GM18508 (cell line): ENCODE results near the gene CRAMP1.
"Not testable (repeated sequence)": the region's sequence is repeated elsewhere in the genome, so short reads cannot be mapped to it uniquely, and the experiment has no call there.

Experiments used
- ATAC-seq: cut with Tn5 transposase; IDR thresholded peaks from one replicate; pipeline ENCODE4 v1.9.1; 2021; ENCODE audit warnings: moderate number of reproducible peaks; ENCODE audit not compliant: insufficient read depth, unreplicated experiment

Gene CRAMP1

GRCh38 chr16:1612320-1613111, at the start of gene CRAMP1:
Gene CRAMP1 (plus strand): TSS chr16:1612360. CDS start chr16:1614640, 2,280 bp downstream.
- ATAC-seq: no peak

DNA sequence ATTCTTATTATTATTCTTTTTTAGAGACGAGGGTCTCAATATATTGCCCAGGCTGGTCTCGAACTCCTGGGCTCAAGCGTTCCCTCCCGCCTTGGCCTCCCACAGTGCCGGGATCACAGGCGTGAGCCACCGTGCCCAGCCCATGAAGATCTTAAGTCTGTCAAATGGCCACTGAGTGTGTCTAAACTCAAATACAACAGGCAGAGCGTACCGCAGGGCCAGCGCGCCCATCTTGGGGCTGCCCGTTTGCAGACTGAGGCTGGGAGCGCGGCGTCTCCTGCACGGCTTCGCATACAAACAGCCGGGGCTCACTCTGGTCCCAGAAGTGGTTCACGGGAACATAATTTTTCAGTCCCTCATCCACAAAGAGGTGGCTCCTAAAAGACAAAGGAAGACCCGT, 48.4 kb upstream of the CRAMP1 start:
- ATAC-seq: no peak

DNA sequence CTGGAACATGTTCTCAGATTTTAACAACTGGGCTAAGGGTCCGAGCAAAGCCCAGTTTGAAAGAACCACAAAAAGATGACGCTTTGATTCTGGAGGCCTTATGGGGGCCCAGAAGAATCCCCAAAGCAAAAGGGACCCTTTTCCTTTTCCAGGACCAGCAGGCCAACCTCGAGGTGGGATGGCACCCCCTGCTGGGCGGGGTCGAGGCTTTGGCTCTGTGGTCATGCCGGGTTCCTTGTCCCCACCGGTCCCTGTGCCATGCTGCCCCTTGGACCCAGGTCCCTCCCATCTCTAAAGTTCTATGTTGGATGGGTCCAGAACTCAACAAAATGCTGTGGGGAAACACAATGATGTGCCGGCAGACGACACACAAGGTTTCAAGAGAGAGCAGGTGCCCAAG, 47.8 kb upstream of the CRAMP1 start:
- ATAC-seq: no peak

DNA sequence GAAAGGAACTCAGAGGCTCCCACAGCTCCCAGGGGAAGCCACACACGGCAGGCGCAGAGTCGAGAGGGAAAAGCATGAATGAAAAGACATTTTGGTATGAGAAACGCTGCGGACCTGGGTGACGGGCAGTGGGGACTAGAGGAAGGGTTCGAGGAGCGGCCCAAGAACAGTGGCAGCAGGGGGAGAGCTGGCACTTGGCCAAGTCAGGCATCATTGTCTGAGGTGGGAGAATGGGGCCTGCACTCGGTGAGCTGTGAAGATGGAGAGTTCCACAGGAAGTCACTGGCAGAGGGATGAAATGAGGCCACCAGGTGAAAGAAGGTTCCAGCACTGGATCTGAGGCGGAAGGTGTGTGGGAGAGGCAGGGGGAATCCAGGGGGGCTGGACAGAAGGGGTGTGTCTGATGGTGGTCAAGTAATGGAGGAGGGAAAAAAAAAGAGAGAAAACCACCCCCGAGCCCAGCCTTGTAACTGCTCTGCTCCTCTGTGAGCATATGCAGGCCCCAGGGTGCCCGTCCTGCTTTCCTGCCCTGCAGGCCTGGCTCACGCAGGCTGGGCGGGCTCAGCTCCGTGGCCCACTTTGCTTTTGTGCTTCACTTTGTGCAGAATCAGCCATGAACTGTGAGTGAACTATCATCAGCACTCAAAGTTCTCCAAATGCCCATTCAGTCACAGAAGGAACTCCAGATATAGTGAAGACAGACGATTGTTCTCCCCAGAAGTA, 46.9 kb upstream of the CRAMP1 start:
- no peak for ATAC-seq

DNA sequence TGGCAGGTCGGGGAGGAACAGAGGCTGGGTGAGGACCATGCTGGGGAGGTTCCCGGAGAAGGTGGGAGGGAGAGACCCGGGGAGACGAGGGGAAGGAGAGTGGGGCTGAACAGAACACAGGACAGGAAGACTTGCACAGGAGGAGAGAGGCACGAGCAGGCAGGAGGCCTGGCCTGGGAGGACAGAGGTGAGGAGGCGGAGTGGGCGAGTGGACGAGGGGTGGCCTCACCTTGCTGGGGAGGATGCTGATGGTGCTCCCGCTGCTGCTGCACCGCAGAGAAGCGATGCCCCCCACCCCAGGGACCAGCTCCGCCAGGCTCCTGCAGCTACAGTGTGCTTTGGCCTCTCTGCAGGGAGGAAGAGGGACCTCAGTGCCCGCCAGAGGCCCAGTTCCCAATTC, 44.2 kb upstream of the CRAMP1 start:
- ATAC-seq: no peak

GRCh38 chr16:1571012-1571671, 41.0 kb upstream of the CRAMP1 start:
- no peak for ATAC-seq

DNA sequence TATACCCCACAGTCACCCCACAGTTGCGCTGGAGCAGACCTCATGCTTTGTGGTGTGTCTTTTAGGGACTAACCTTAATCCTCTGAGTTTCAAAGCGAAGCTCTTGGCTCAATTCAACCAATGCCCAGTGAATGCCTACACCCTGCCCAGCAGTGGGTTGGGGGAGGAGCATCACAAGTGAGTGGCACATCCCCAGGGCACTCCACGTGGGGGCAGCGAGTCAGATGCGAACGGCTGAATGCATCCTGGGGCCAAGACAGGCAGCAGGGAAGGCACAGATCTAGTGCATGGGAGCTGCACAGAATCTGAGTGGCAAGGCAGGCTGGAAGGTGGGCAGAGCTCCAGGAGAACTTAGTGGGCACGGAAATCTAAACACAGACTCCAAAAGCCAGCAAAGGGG, 39.5 kb upstream of the CRAMP1 start:
- ATAC-seq: no peak

- no peak for ATAC-seq
Observed at GRCh38 chr16:1573301-1573700, 38.9 kb upstream of the CRAMP1 start.

DNA sequence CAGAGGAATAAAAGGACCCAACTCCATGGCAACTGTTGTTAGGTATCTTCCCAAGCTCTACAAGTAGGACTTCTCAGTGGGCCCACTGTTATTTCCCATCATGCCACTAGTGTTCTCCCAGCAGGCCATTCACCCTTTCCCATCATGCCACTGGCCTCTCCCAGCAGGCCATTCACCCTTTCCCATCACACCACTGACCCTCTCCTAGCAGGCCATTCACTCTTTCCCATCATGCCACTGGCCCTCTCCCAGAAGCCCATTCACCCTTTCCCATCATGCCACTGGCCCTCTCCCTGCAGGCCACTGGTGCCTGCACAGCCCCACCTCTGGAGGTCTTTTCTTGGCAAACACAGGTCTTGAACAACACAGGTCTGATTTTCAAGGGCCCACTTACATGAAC, 36.6 kb upstream of the CRAMP1 start:
- ATAC-seq: no peak

- ATAC-seq: no peak
Observed at GRCh38 chr16:1579214-1579613, 32.9 kb upstream of the CRAMP1 start.

DNA sequence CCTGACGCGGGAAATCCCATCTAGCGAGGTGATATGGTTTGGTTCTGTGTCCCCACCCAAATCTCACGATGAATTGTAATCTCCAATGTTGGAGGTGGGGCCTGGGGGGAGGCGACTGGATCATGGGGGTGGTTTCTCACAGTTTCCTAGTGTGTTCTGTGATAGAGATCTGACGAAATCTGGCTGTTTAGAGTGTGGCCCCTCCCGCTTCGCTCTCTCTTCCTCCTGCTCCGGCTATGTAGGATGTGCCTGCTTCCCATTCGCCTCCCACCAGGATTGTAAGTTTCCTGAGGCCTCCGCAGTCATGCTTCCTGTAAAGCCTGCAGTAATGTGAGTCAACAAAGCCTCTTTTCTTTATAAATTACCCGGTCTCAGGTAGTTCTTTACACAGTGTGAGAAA, 31.9 kb upstream of the CRAMP1 start:
- no peak for ATAC-seq

DNA sequence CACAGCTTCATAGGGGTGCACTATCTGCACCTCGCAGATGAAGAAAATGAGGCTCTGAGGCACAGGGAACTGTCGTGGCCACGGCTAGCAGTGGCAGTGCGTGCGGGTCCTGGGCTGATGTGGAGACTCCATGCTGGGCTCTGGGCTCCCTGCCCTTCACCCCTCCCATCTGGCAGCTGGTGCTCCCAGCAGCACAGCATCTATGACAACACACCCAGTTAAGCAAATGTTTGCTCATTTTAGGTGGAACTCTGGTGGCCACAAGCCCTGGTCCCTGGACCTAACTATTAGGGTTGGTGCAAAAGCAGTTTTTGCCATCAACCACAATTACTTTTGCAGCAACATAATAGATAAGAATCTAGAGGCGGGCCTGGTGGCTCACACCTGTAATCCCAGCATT, 31.2 kb upstream of the CRAMP1 start:
- ATAC-seq: no peak

DNA sequence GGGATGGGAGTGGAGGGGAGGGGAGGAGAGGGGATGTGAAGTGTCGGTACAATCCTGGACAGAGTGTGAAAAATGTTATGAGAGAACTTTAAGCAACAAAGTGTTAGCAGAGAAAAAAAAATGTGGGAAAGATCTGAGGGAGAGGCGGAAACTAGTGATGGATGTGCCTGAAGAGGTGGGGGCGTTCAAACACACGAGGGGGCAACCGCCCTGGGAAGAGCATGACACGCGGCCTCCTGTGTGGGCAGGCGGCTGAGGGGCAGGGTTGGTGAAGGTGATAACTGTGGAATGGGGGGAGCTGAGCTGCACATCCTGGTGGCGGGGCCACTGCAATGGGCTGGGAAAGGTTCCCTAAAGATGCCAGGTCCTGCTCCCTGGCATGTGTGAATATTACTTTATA, 30.4 kb upstream of the CRAMP1 start:
- no peak for ATAC-seq

DNA sequence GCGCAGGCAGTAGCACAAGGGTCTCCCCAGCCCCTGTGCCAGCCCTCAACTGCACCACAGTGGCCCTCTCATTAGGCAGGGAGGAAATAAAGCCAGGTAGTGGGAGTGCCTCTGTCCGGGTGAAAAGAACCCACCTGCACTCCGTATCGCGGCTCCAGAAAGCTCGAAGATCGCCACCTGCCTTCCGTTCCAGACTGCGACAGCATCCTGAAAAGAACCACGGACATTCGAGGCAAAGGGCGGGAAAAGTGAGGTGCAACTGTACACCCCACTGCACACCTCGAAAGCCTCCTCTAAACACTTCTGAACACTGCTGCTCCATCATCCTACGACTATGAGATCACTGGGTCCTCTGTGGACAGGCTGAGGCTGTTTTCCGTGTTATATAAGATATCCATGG, 29.0 kb upstream of the CRAMP1 start:
- no peak for ATAC-seq

DNA sequence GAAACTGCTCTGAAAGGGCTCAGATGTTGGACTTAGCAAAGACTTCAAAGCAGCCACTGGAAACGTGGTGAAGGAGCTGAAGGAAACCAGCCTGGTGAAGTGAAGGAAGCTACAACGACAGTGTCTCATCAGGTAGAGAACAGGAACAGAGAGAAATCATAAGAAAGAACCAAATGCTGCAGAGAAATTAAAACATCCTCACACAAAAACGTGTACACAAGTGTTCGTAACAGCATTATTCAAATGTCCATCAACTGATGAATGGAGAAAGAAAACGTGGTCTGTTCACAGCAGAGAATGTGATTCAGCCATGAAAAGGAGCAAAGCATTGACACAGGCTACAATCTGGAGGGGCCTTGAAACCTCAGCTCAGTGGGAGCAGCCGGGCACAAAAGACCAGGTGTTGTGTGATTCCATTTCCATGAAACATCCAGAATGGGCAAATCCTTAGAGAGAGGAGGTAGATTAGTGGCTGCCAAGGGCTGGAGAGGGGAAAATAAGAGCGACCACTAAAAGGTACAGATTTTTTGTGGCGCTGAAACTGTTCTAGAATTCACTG, 27.2 kb upstream of the CRAMP1 start:
- no peak for ATAC-seq

DNA sequence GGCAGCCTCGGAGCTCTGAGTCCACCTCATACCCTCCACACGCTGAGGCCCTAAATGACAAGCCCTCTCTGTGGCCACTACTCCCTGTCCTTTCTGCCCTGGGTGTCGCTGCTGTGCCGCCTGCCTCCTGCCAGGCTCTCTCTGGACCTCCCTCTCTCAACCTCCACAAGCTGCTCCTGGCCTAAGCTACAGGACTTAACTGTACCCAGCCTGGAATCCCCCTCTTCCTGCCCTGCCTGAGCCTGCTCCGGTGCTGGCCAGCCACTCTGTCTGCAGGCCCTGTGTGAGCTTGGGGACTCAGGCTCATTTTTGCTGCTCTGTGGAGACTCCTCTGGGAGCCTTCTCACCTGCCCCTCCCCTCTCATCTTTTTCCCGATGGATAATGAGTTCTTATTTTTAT, 21.8 kb upstream of the CRAMP1 start:
- ATAC-seq: no peak

GRCh38 chr16:1590930-1591705, 21.0 kb upstream of the CRAMP1 start:
- ATAC-seq: no peak

- ATAC-seq: no peak
Observed at GRCh38 chr16:1592446-1592845, 19.7 kb upstream of the CRAMP1 start.

DNA sequence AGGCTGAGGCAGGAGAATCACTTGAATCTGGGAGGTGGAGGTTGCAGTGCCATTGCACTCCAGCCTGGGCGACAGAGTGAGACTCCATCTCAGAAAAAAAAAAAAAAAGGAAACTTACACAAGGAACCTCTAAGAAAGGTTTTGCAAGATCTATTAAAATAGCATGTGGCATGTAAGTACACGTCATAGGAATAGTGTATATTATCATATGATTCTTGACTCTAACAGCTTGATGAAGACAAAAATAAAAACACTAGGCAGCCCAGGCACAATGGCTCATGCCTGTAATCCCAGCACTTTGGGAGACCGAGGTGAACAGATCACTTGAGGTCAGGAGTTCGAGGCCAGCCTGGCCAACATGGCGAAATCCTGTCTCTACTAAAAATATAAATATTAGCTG, 16.6 kb upstream of the CRAMP1 start:
- ATAC-seq: not testable (repeated sequence)

- ATAC-seq: no peak
Observed at GRCh38 chr16:1596516-1596915, 15.6 kb upstream of the CRAMP1 start.
